Liver (tissue), 3 donors: Measurements from ENCODE around the gene TOR1A.
A peak's percentile ranks its signal among the peaks of the same experiment; 100 is the strongest.

Source experiments
- EGR1 ChIP-seq, 2 donors: IDR thresholded peaks; 2 replicates each; pipeline ENCODE4 v1.6.1; 2016 to 2018; ENCODE audit warnings: antibody characterized with exemption in 2 of 2, low read depth in 2 of 2
- GABPA ChIP-seq, 2 donors: IDR thresholded peaks in 1 of 2; conservative IDR thresholded peaks in 1 of 2; 2 replicates each; pipeline ENCODE4 v1.6.1; 2016; ENCODE audit warnings: antibody characterized with exemption in 2 of 2, mild to moderate bottlenecking in 1 of 2, moderate library complexity in 1 of 2
- JUND ChIP-seq, 2 donors: IDR thresholded peaks; 2 replicates each; pipeline ENCODE4 v1.6.1; 2016; ENCODE audit warnings: antibody characterized with exemption in 2 of 2
- NR2F2 ChIP-seq: IDR thresholded peaks from 2 replicates; pipeline ENCODE4 v1.6.1; 2016; ENCODE audit warnings: antibody characterized with exemption
- RAD21 ChIP-seq, 2 donors: IDR thresholded peaks; 2 replicates each; pipeline ENCODE4 v1.6.1; 2016; ENCODE audit warnings: antibody characterized with exemption in 2 of 2, mild to moderate bottlenecking in 2 of 2
- RXRA ChIP-seq, 2 donors: IDR thresholded peaks; 2 replicates each; pipeline ENCODE4 v1.6.1; 2017 to 2018; ENCODE audit warnings: antibody characterized with exemption in 2 of 2, mild to moderate bottlenecking in 1 of 2
- TAF1 ChIP-seq: conservative IDR thresholded peaks from 2 replicates; pipeline ENCODE4 v1.6.1; 2016; ENCODE audit warnings: antibody characterized with exemption, mild to moderate bottlenecking
- TF ChIP-seq, protein P1 (sequence below): IDR thresholded peaks from 2 replicates; pipeline ENCODE4 v1.6.1; 2016; ENCODE audit warnings: antibody characterized with exemption
- TF ChIP-seq, protein P2 (sequence below): fragments of 150-350 bp; IDR thresholded peaks from 2 replicates; pipeline ENCODE4 v1.5.1; 2017; ENCODE audit warnings: improper control_type of control experiment, low read depth, low read length; ENCODE audit not compliant: missing input control
- TF ChIP-seq, protein P3 (sequence below): IDR thresholded peaks from 2 replicates; pipeline ENCODE4 v1.6.1; 2016; ENCODE audit warnings: antibody characterized with exemption
- TF ChIP-seq, protein P4 (sequence below): IDR thresholded peaks from 2 replicates; pipeline ENCODE4 v1.6.1; 2016; ENCODE audit warnings: antibody characterized with exemption
- TF ChIP-seq, protein P5 (sequence below): IDR thresholded peaks from 2 replicates; pipeline ENCODE4 v1.6.1; 2016; ENCODE audit warnings: antibody characterized with exemption, mild to moderate bottlenecking
- donor health status: healthy.
- donor health status: healthy.

DNA sequence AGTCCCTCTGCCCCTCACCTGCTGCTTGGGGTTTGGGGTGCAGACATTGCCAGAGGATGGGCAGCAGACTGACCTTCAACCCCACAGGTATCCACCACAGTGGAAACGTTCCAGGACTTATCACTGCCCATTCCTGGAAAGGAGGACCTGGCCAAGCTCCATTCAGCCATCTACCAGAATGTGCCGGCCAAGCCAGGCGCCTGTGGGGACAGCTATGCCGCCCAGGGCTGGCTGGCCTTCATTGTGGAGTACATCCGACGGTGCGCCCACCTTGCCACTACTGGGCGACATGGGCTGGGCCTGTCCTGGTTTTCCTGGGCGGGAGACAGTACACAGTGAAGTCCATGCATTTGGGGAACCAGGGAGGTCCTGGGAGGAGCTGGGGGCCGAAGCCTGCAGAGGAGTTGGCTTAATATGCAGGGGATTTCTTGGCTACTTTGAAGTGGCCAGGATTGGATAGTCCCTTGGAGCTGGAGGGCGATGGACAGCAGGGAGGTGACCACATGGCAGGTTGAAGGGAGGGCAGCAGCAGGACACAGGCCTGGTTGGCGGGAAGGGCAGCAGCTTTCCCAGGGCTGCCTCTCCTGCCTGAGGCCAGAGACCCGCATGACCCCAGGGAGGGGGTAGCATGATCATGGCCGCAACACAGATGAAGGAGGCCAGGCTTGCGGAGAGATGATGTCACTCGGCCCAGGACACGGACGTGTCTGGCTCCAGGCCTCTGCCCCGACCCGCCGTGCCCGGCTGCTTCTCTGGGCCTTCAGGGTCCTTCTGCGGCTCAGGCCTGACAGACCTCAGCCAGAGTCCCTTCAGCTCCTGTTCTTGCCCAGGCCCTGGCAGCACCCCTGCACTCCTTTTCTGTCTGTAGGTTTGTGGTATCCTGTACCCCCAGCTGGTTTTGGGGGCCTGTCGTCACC, 45.9 kb upstream of the TOR1A start:
- TF ChIP-seq, protein P1, sequence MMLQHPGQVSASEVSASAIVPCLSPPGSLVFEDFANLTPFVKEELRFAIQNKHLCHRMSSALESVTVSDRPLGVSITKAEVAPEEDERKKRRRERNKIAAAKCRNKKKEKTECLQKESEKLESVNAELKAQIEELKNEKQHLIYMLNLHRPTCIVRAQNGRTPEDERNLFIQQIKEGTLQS: no peak
- TF ChIP-seq, protein P2, sequence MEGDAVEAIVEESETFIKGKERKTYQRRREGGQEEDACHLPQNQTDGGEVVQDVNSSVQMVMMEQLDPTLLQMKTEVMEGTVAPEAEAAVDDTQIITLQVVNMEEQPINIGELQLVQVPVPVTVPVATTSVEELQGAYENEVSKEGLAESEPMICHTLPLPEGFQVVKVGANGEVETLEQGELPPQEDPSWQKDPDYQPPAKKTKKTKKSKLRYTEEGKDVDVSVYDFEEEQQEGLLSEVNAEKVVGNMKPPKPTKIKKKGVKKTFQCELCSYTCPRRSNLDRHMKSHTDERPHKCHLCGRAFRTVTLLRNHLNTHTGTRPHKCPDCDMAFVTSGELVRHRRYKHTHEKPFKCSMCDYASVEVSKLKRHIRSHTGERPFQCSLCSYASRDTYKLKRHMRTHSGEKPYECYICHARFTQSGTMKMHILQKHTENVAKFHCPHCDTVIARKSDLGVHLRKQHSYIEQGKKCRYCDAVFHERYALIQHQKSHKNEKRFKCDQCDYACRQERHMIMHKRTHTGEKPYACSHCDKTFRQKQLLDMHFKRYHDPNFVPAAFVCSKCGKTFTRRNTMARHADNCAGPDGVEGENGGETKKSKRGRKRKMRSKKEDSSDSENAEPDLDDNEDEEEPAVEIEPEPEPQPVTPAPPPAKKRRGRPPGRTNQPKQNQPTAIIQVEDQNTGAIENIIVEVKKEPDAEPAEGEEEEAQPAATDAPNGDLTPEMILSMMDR: no peak
- peak in 1 of 2 donors; percentile 29 for TF ChIP-seq RXRA (IDR thresholded peaks at IDR 0.05)
- no peak for TF ChIP-seq NR2F2
- TF ChIP-seq, protein P3, sequence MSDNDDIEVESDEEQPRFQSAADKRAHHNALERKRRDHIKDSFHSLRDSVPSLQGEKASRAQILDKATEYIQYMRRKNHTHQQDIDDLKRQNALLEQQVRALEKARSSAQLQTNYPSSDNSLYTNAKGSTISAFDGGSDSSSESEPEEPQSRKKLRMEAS: no peak
- TF ChIP-seq, protein P4, sequence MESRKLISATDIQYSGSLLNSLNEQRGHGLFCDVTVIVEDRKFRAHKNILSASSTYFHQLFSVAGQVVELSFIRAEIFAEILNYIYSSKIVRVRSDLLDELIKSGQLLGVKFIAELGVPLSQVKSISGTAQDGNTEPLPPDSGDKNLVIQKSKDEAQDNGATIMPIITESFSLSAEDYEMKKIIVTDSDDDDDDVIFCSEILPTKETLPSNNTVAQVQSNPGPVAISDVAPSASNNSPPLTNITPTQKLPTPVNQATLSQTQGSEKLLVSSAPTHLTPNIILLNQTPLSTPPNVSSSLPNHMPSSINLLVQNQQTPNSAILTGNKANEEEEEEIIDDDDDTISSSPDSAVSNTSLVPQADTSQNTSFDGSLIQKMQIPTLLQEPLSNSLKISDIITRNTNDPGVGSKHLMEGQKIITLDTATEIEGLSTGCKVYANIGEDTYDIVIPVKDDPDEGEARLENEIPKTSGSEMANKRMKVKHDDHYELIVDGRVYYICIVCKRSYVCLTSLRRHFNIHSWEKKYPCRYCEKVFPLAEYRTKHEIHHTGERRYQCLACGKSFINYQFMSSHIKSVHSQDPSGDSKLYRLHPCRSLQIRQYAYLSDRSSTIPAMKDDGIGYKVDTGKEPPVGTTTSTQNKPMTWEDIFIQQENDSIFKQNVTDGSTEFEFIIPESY: no peak
- TF ChIP-seq EGR1 (IDR thresholded peaks at IDR 0.05; ENCODE audit: low read depth in 2 of 2): no peak
- TF ChIP-seq JUND (IDR thresholded peaks at IDR 0.05): no peak
- TF ChIP-seq TAF1: no peak
- TF ChIP-seq RAD21 (IDR thresholded peaks at IDR 0.05): no peak
- no peak for TF ChIP-seq GABPA (IDR thresholded peaks at IDR 0.05 in 1 of 2, conservative IDR thresholded peaks at IDR 0.05 in 1 of 2)
- TF ChIP-seq, protein P5, sequence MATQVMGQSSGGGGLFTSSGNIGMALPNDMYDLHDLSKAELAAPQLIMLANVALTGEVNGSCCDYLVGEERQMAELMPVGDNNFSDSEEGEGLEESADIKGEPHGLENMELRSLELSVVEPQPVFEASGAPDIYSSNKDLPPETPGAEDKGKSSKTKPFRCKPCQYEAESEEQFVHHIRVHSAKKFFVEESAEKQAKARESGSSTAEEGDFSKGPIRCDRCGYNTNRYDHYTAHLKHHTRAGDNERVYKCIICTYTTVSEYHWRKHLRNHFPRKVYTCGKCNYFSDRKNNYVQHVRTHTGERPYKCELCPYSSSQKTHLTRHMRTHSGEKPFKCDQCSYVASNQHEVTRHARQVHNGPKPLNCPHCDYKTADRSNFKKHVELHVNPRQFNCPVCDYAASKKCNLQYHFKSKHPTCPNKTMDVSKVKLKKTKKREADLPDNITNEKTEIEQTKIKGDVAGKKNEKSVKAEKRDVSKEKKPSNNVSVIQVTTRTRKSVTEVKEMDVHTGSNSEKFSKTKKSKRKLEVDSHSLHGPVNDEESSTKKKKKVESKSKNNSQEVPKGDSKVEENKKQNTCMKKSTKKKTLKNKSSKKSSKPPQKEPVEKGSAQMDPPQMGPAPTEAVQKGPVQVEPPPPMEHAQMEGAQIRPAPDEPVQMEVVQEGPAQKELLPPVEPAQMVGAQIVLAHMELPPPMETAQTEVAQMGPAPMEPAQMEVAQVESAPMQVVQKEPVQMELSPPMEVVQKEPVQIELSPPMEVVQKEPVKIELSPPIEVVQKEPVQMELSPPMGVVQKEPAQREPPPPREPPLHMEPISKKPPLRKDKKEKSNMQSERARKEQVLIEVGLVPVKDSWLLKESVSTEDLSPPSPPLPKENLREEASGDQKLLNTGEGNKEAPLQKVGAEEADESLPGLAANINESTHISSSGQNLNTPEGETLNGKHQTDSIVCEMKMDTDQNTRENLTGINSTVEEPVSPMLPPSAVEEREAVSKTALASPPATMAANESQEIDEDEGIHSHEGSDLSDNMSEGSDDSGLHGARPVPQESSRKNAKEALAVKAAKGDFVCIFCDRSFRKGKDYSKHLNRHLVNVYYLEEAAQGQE: no peak
